SK-N-MC (cell line): ENCODE measurements around the gene MEOX1.

Experiments used
- DNase-seq: peaks from one replicate; pipeline ENCODE4 v3.0.0-alpha.2; 2011; ENCODE audit warnings: low read depth, low spot score
- H3K27ac ChIP-seq: fragments of 200-600 bp; sonication (generic); 2 replicates; pipeline ENCODE4 v1.5.1; 2016; ENCODE audit warnings: mixed run types
- H3K36me3 ChIP-seq: fragments of 200-600 bp; sonication (generic); 2 replicates; pipeline ENCODE4 v1.6.1; 2017; ENCODE audit warnings: antibody characterized with exemption, low read length, mixed read lengths; ENCODE audit not compliant: insufficient read depth
- H3K4me3 ChIP-seq: fragments of 200-600 bp; sonication (generic); 2 replicates; pipeline ENCODE4 v1.5.1; 2016
- H3K9ac ChIP-seq: fragments of 200-600 bp; sonication (generic); 2 replicates; pipeline ENCODE4 v1.8.0; 2017; ENCODE audit warnings: mixed run types, mixed read lengths; ENCODE audit not compliant: insufficient read length
- H3K9me3 ChIP-seq: fragments of 200-600 bp; sonication (generic); 2 replicates; pipeline ENCODE4 v1.6.1; 2017; ENCODE audit warnings: low read depth, mild to moderate bottlenecking, antibody characterized with exemption, low read length, moderate library complexity, mixed read lengths
- EZH2 ChIP-seq: fragments of 200-600 bp; sonication (generic); IDR thresholded peaks from one replicate; pipeline ENCODE4 v1.6.1; 2017; ENCODE audit warnings: antibody characterized with exemption
- FOXP2 ChIP-seq: optimal IDR thresholded peaks from 2 replicates; pipeline ENCODE3; 2011; ENCODE audit warnings: mild to moderate bottlenecking, moderate library complexity; ENCODE audit not compliant: insufficient read depth; ENCODE audit errors: extremely low read length, control extremely low read depth
- POLR2AphosphoS5 ChIP-seq: IDR thresholded peaks from 2 replicates; pipeline ENCODE4 v1.6.1; 2012; ENCODE audit warnings: mild to moderate bottlenecking, low read depth, low read length, borderline replicate concordance

Gene MEOX1

GRCh38 chr17:43698678-43699437 is 37.1 kb upstream of the MEOX1 start:
- Histone ChIP-seq H3K36me3 (no peaks in the 10 kb centered on the region), H3K27ac (no peak overlapping the region), H3K9ac (no peak overlapping the region), H3K9me3 (no peaks in the 10 kb centered on the region), H3K4me3 (no peak overlapping the region)
- DNase-seq = no peak
- TF ChIP-seq POLR2AphosphoS5 (no peak), FOXP2 (no peak), EZH2 (no peak)

DNA sequence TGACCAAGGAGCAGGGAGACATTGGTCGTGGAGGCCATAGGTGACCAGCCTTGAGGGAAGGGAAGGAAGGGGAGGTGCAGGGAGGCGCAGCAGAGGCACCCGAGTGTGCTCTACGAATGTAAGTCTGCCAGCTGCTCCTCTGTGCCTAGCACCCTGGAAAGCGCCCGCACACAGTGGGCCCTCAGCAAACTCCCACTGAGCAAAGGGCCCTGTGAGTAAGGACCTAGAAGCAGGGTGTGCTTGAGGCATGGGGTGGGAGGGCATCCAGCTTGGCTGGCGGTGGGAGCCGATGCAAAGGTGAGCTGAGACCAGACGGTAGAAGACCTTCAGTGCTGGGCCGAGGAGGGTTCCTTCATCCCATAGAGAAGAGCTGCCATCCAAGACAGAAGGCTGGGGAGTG is 36.2 kb upstream of the MEOX1 start:
- H3K36me3 ChIP-seq = no peaks in the 10 kb centered on the region
- H3K9ac ChIP-seq = no peak overlapping the region
- H3K4me3 ChIP-seq = no peak overlapping the region
- no peaks in the 10 kb centered on the region for H3K9me3 ChIP-seq
- H3K27ac ChIP-seq = no peak overlapping the region
- no peak for DNase-seq
- TF ChIP-seq EZH2 = no peak
- no peak for TF ChIP-seq POLR2AphosphoS5
- TF ChIP-seq FOXP2 = no peak

GRCh38 chr17:43696891-43697290 is 35.2 kb upstream of the MEOX1 start:
- Histone ChIP-seq H3K36me3 (no peaks in the 10 kb centered on the region), H3K9ac (no peak overlapping the region), H3K9me3 (no peaks in the 10 kb centered on the region), H3K4me3 (no peak overlapping the region), H3K27ac (no peak overlapping the region)
- DNase-seq = no peak
- no peak for TF ChIP-seq FOXP2
- no peak for TF ChIP-seq POLR2AphosphoS5
- no peak for TF ChIP-seq EZH2

DNA sequence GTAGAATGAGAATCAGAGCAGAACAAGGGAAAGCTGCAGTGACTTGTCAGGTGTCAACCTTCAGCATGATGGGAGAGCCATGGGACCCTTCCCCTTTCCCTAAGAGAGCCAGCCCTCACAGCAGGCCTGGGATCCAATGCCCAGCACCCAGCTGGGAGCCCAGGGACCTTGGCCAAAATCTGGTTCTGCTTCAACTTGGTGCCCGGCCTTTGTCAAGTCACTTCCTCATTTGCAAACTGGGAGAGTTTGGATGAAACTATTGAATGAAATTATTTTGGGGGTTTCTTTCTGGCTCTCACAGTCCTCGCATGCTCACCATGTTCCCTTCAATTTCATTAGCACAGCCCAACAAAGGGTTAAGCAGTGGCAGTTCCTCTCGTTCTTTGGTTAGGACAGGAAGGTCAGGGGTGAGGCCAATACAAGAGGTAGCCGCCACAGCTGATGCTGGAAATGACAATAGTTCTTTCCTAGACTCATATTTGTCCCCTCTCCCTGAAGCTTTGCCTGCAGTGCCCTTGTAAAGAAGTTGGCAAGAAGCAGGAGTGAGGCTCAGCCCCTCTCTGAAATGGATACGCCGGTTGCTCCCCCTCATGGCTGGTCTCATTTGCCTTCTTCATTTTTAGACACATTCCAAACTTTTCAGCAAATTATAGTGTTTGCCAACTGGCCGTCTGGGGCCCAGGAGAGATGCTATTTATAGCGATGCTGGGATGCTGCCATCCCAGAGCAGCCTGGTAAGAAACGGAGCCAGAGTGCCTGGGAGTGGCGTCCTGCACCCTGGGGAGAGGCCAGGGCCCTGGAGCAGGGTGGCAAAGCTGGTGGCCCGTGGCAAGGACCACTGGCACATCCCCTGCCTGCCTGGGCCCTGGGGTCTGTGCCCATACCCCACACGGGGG is 34.5 kb upstream of the MEOX1 start:
- no peak for TF ChIP-seq POLR2AphosphoS5
- TF ChIP-seq EZH2 = no peak
- no peak for TF ChIP-seq FOXP2
- no peaks in the 10 kb centered on the region for H3K9me3 ChIP-seq
- no peaks in the 10 kb centered on the region for H3K36me3 ChIP-seq
- H3K9ac ChIP-seq = no peak overlapping the region
- H3K27ac ChIP-seq = no peak overlapping the region
- no peak for DNase-seq
- no peak overlapping the region for H3K4me3 ChIP-seq

DNA sequence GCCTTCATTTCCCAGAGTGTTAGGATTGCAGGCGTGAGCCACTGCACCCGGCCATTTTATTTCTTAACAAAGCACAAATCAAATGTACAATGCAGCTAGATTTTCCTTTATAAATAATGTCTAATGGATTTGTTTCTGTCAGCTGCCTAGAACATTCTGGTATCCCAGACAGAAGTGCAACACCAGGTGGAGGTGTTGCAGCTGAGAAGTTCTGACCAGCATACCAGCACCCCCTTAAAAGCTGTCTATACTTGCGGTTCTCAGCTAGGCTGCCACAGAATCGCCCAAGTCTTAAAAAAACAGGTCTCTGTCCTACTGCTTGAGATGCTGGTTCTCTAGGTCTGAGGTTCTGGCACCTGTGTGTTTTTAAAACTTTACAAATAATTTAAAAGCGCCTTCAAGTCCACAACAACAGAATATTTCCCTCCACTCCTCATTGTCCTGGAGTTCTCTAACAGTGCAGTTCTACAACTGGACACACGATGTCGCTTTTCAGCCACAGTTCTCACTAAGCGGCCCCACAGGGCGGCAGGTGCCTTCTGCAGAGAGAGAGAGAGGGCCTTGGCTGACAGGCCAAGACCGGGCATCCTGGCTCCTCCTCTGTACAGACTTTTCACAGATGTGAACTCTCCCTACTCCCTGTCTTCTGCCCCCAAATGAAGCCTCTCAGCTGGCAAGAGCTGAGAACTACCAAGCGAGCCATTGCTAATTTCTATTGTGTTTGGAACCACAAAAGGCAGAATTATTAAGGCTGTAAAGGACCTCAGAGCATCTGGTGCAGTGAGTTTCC is 32.6 kb upstream of the MEOX1 start:
- no peak overlapping the region for H3K9ac ChIP-seq
- TF ChIP-seq POLR2AphosphoS5 (no peak), EZH2 (no peak), FOXP2 (no peak)
- no peak overlapping the region for H3K4me3 ChIP-seq
- no peak for DNase-seq
- no peaks in the 10 kb centered on the region for H3K36me3 ChIP-seq
- H3K27ac ChIP-seq = no peak overlapping the region
- no peaks in the 10 kb centered on the region for H3K9me3 ChIP-seq

DNA sequence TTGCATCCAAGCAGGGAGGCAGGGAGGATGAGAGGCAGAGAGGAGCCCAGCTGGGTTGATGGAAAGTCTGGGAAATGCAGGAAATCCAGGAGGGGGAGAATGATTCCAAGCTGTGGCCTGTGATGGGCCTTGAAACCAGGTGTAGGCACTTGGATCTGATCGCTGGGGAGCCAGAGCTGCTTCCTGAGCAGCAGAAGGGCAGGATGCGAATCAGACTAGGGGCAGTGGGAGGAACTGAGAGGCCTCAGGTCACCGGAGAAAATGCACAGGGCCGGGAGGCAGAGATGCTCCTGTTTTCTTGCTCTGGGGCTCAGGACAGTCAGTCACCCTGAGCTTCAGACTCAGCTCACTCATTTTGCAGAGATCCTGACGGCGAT is 29.6 kb upstream of the MEOX1 start:
- TF ChIP-seq EZH2 = no peak
- no peak for TF ChIP-seq POLR2AphosphoS5
- TF ChIP-seq FOXP2 = no peak
- no peak overlapping the region for H3K27ac ChIP-seq
- no peaks in the 10 kb centered on the region for H3K9me3 ChIP-seq
- H3K36me3 ChIP-seq = no peaks in the 10 kb centered on the region
- H3K4me3 ChIP-seq = no peak overlapping the region
- DNase-seq = no peak
- H3K9ac ChIP-seq = no peak overlapping the region

DNA sequence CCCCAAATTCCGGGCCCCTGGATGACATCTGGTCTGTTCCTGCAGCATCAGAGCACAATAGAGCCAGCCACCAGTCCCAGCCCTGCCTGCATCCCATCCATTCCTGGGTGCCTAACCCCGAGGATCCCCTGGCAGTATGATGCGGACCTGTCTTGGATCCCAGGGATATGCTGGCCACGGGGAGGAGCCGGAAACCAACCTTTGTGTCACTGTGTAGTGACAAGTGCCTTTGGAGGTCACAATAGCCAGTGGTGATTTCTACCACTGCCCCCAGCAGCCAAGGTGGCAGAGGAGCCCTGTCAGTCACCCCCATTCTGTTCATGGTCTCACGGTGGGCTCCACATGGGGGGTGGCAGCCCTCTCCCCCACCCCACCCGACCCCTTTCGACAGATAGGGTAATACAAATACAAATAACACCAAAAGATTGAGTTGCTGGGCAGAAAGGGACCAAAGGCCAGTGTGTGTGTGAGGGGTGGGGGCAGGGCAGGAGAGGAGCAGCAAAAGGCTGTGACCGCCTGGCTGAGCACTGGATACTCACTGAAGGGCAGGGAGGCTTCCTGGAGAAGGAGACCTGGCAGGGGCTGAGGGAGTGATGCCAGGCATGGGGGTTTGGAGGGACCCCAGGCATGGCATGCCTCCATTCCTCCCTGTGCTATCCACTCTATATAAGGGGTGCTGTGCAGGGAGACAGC is 29.0 kb upstream of the MEOX1 start:
- Histone ChIP-seq H3K9me3 (no peaks in the 10 kb centered on the region), H3K9ac (no peak overlapping the region), H3K27ac (no peak overlapping the region), H3K4me3 (no peak overlapping the region), H3K36me3 (no peaks in the 10 kb centered on the region)
- no peak for TF ChIP-seq POLR2AphosphoS5
- no peak for TF ChIP-seq FOXP2
- TF ChIP-seq EZH2 = no peak
- DNase-seq = no peak
